GM19395 (cell line): ENCODE results near the gene RBM19.
"Not testable (repeated sequence)": the region's sequence is repeated elsewhere in the genome, so short reads cannot be mapped to it uniquely, and the experiment has no call there.

ENCODE experiments used
- ATAC-seq: cut with Tn5 transposase; IDR thresholded peaks from one replicate; pipeline ENCODE4 v1.9.1; 2021; ENCODE audit warnings: mild to moderate bottlenecking, moderate library complexity; ENCODE audit not compliant: unreplicated experiment

RBM19 gene

GRCh38 chr12:113908584-113909100, 57.5 kb downstream of the RBM19 start:
- ATAC-seq, result no peak

- no peak for ATAC-seq
These were observed 58.5 kb downstream of the RBM19 start for GRCh38 chr12:113907446-113908180.

- no peak for ATAC-seq
These were observed 59.5 kb downstream of the RBM19 start for GRCh38 chr12:113906411-113907200.

GRCh38 chr12:113905829-113906228, 60.3 kb downstream of the RBM19 start:
- no peak for ATAC-seq

GRCh38 chr12:113903381-113903863, 62.7 kb downstream of the RBM19 start:
- ATAC-seq, result no peak

GRCh38 chr12:113901319-113901718, 64.8 kb downstream of the RBM19 start:
- ATAC-seq, result not testable (repeated sequence)

GRCh38 chr12:113900716-113901115, 65.4 kb downstream of the RBM19 start:
- no peak for ATAC-seq

- no peak for ATAC-seq
These were observed 66.3 kb downstream of the RBM19 start for GRCh38 chr12:113899561-113900471.

GRCh38 chr12:113899042-113899560, 67.0 kb downstream of the RBM19 start:
- ATAC-seq, result no peak

- no peak for ATAC-seq
These were observed 67.7 kb downstream of the RBM19 start for GRCh38 chr12:113898466-113898865.

- no peak for ATAC-seq
These were observed 68.7 kb downstream of the RBM19 start for GRCh38 chr12:113897406-113897805.

GRCh38 chr12:113896841-113897240, 69.3 kb downstream of the RBM19 start:
- ATAC-seq, result no peak

- no peak for ATAC-seq
These were observed 69.9 kb downstream of the RBM19 start for GRCh38 chr12:113896194-113896593.

- ATAC-seq, result no peak
These were observed 70.9 kb downstream of the RBM19 start for GRCh38 chr12:113895176-113895575.

- no peak for ATAC-seq
These were observed 71.4 kb downstream of the RBM19 start for GRCh38 chr12:113894697-113895096.

- ATAC-seq, result no peak
These were observed 72.9 kb downstream of the RBM19 start for GRCh38 chr12:113893221-113893620.

- no peak for ATAC-seq
These were observed 73.6 kb downstream of the RBM19 start for GRCh38 chr12:113892556-113892955.

- ATAC-seq, result no peak
These were observed 74.2 kb downstream of the RBM19 start for GRCh38 chr12:113891739-113892520.

GRCh38 chr12:113891167-113891692, 74.9 kb downstream of the RBM19 start:
- ATAC-seq, result no peak
